Epithelial cell of proximal tubule (primary cell): ENCODE measurements around the gene LRP3. TPM values are rescaled to one million over a fixed set of nuclear protein-coding genes. Genes with fewer than 3 reads are reported as not detected.

Source experiments
- DNase-seq: peaks from one replicate; pipeline ENCODE4 v3.0.0-alpha.2; 2011; ENCODE audit warnings: low read depth
- H3K4me3 ChIP-seq: 2 replicates; pipeline ENCODE4 v1.5.1; 2011; ENCODE audit warnings: low read depth, mild to moderate bottlenecking, low read length
- total RNA-seq: library from RNA; depleted of rRNA; stranded (reverse); fragments of >200 nt; gene quantifications from 2 replicates; pipeline ENCODE4 v1.2.3, GENCODE V29; 2015
- TF ChIP-seq, protein P1 (sequence below): conservative IDR thresholded peaks from 2 replicates; pipeline ENCODE4 v1.5.1; 2012; ENCODE audit warnings: low read depth, mild to moderate bottlenecking, low read length

The LRP3 gene
- total RNA-seq, 1 donor from 2014 or later, result 26.3 TPM

DNA sequence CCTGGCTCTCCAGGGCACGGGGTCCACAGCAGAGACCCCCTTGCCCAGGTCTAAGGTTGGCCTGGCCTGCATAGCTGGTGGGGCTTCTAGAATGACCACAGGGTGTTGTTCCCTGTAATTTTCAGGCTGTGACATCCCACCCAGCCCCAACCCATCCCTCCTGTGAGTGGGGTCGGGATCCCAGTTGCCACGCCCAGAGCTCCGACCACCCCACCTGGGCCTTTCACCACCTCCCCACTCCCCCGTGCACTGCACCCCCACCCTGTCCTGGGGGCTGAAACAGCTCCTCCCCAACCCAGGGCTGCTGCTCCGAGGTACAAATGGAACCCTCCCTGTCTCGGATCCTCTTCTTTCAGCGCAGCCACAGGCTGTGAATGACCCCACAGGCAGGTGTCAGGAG lies 40.0 kb downstream of the LRP3 start:
- TF ChIP-seq, protein P1, sequence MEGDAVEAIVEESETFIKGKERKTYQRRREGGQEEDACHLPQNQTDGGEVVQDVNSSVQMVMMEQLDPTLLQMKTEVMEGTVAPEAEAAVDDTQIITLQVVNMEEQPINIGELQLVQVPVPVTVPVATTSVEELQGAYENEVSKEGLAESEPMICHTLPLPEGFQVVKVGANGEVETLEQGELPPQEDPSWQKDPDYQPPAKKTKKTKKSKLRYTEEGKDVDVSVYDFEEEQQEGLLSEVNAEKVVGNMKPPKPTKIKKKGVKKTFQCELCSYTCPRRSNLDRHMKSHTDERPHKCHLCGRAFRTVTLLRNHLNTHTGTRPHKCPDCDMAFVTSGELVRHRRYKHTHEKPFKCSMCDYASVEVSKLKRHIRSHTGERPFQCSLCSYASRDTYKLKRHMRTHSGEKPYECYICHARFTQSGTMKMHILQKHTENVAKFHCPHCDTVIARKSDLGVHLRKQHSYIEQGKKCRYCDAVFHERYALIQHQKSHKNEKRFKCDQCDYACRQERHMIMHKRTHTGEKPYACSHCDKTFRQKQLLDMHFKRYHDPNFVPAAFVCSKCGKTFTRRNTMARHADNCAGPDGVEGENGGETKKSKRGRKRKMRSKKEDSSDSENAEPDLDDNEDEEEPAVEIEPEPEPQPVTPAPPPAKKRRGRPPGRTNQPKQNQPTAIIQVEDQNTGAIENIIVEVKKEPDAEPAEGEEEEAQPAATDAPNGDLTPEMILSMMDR, result no peak
- no peak for DNase-seq
- no peak overlapping the region for H3K4me3 ChIP-seq

DNA sequence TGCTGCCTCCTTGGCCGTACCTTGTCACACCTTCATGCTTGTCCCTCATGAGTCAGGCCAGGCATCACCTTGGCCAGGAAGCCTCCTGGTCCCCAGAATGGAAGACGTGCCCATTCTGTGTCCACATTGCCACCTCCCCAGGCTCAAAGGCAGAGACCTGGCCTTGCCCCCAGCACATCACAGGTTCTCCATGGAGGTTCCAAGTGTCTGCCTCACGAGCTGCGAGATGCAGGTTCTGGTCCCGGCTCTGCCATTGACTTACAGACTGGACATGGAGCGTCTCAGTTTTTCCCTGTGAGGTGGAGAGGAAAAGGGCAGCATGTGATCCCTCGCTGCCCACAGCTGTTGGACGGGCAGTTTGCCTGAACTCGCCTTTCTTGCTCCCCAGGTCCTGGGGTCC lies 40.6 kb downstream of the LRP3 start:
- H3K4me3 ChIP-seq, result no peak overlapping the region
- TF ChIP-seq, protein P1, result no peak
- DNase-seq, result no peak

DNA sequence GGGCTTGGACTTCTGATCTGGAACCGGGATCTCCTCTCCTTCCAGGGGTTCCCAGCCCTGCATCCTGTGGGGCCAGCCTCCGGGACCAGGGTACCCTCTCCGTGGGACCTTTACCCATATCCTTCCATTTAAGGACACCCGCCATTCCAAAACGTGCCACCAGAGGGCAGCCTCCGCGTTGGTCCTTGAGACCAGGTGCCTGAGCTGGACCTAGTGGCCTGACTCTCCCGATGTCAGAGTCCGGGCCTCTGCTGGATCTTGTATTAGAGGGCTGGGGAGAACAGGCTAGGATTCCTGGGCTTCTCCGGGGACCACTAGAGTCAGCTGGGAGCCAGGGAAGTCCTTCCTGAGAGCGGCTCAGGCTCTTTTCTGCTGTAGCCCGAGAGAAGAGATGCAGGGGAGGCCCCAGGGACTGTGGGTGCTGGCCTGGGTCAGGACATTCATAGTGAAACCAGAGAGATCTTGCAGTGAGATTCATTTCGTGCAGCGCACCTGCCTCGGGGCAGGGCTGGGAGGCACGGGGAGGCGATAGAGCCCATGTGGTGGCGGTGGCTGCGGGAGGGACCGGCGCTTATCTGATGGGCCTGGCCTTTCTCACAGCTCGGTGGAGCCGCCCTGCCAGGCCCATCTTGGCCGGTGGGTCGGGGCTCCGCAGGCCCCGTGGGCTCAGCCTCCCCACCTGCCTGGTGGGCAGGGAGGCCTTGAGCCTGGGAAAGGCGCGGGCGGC lies 41.3 kb downstream of the LRP3 start:
- no peak overlapping the region for H3K4me3 ChIP-seq
- DNase-seq, result no peak
- TF ChIP-seq, protein P1, result peak; percentile 90

DNA sequence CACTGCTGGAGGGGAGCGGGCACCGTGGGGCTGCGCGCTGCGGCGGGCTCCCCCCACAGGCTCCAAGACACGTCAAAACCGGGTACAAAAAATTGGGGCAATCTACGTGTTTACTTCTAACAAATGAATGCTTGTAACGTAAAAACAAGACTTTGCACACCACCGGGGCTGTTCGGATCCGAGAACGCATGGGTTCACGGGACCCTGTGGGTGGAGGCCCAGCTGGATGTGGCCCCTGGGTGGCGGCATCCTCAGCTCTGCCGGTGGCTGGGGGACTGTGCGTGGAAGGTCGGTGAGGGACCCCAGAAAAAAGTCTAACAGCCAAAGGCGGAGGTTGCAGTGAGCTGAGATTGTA lies 41.8 kb downstream of the LRP3 start:
- no peak overlapping the region for H3K4me3 ChIP-seq
- no peak for DNase-seq
- TF ChIP-seq, protein P1, result no peak

DNA sequence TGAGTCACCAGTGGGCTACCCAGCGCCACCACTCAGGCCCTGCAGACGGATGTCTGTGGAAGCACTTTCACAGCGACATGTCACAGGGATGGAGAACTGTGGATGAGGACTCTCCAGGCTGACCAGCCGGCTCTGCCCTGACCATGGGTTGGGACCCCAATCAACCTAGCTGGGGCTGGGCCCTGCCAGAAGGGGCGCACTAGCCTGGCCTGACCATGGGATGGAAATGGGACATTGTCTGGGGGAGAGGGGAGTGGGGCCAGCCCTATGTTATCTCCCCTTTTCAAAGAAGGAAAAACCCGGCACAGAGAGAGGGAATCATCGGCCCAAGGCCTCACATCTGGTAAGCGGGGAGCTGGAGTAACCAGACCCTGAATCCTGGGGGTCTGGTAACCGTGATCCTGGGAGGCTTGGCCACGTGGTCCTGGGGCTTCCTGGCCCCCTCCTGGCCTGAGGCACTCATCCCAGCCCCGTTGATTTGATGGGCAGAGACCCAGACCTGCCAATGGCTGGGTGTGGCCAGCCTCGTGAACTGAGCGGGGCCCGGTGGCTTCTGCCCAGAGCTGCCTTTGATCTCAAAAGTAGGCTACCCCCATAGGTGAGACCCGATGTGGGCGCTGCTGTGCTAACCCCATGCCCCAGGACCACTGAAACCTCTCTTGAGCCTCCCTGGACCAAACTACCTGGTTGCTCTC lies 42.7 kb downstream of the LRP3 start:
- TF ChIP-seq, protein P1, result no peak
- DNase-seq, result no peak
- no peak overlapping the region for H3K4me3 ChIP-seq

DNA sequence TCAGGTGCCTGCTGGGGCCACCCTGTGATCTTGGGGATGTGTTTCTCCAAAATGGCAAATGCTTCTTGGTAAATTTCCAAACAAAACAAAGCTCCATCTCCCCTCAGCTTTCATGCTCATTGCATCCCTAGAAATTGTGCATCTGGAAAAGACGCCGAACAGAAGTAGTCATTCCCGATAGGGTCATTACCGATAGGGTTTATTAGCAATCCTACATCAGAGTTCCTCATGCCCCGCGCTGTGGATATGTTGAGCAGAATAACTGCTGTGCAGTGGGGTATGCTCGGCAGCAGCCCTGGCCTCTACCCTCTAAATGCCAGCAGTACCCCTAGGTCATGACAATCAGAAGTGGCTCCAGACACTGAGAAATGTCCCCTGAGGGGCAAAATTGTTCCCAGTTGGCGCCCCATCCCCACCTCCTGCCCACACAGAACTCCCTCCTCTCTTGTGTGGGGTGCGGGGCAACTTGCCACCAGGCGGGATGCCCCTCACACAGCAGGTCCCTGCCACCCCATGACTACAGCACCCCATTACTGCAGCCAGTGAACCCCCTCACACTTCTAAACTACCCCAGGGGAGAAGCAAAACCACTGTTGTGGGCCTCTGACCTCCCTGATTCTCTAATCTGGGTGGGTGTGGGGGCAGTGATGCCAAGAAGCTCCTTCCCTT lies 44.5 kb downstream of the LRP3 start:
- TF ChIP-seq, protein P1, result no peak

More for the DNA sequence above, 44.5 kb downstream of the LRP3 start:
- DNase-seq, result no peak
- no peak overlapping the region for H3K4me3 ChIP-seq
